Activated CD4-positive, alpha-beta T cell treated with anti-CD3 and anti-CD28 coated beads, Interleukin-2, Interleukin-4, amounts not matched to agents 100 ng/mL and 50 ng/mL, durations not matched to agents 16 hours and 8 hours (primary cell): ENCODE results near the gene MARCKSL1.
"Not testable (repeated sequence)": the region's sequence is repeated elsewhere in the genome, so short reads cannot be mapped to it uniquely, and the experiment has no call there.

Source experiments
- DNase-seq: peaks from one replicate; pipeline ENCODE4 v3.0.0-alpha.2; 2020; ENCODE audit warnings: low spot score

Gene MARCKSL1

DNA sequence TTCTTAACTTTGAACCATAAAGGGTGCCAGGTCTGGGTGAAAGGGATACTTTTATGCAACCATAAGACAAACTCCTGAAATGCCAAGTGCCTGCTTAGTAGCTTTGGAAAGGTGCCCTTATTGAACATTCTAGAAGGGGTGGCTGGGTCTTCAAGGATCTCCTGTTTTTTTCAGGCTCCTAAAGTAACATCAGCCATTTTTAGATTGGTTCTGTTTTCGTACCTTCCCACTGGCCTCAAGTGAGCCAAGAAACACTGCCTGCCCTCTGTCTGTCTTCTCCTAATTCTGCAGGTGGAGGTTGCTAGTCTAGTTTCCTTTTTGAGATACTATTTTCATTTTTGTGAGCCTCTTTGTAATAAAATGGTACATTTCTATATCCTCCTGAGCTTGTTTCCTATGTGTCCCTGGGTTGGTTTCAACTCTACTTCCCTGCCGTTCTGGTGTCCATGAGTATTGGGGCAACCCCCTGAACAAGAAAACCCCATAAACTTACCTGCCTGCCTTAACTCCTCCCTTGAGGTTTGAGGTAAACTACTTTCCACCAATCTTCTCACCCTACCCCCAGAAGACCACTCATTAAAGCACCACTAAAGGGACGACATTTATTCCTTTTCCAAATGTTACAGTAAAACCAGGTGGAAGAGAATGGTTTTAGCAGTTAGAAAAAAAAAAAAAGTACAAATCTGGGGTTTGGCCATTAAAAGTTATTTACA lies 2.6 kb downstream of the MARCKSL1 start:
- no peak for DNase-seq

DNA sequence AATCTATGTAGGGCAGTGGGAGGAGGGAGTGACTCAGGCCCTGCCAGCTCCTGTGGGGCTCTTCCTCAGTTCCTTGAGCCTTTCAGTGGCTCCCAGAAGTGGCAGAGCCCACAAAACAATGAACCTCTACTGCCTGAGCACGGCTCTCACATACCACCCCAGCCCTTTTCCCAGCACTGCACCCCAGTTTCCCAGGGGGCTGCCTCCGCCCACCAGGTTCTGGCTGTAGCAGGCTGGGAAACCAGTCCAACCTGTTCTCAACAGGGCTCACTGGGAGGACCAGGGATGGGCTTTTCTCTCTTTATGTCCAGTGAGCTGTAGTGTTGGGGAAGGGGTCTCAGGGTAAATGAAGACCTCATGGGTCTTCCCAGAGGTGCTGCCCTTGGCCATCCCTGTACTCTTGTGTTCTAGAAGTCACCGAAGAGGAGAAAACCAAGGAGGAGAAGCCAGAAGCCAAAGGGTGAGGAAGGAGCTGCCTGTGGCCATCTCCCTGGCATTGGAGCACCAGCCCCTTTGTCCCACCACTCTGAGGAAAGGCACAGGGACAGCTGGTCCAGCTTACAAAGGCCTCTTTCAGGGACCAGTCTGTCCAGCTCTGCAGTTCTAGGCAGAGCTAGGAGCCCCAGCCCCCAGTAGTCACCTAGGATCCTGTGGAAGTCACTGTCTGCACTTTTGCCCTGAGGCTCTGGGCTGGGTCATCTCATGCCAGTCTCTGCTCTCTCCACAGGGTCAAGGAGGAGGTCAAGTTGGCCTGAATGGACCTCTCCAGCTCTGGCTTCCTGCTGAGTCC lies 3.5 kb downstream of the MARCKSL1 start:
- DNase-seq, result no peak

DNA sequence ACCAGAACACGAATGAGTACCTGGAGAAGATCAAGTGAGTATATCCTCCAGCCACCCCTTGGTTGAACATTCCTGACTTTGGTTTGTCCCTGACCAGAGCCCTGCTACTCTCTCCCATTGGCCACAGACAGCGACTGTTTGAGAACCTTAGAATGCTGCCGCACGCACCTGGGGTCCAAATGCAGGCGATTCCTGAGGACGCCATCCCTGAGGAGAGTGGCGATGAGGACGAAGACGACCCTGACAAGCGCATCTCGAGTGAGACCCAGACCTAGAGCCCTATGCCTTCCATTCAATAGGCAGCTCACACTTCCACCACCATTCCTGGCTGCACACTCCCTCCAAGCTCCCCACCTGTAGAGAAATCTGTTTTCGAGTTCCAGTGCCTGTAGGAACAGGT lies 4.5 kb downstream of the MARCKSL1 start:
- no peak for DNase-seq

DNA sequence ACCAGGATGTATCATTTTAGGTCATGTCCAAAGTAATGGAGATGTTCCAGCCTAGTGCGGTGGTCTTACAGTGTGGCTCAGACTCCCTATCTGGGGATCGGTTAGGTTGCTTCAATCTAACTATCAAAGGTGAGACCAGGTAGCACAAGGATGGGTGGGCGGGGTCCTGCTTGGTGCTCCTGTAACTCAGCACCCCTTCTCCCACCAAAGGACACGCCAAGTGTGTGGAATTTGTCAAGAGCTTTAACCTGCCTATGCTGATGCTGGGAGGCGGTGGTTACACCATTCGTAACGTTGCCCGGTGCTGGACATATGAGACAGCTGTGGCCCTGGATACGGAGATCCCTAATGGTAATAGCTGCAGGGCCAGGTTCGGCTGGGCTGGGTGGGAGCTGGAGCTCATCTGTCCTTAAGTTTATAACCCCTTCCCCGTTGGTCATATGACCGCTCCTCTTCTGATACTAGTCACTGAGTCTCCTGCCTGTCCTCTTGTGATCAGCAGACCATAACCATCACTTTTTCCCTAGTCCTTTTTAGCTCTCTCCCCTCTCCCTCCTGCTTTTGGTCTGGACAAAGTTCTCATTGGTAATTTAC lies 5.4 kb downstream of the MARCKSL1 start:
- DNase-seq, result no peak

DNA sequence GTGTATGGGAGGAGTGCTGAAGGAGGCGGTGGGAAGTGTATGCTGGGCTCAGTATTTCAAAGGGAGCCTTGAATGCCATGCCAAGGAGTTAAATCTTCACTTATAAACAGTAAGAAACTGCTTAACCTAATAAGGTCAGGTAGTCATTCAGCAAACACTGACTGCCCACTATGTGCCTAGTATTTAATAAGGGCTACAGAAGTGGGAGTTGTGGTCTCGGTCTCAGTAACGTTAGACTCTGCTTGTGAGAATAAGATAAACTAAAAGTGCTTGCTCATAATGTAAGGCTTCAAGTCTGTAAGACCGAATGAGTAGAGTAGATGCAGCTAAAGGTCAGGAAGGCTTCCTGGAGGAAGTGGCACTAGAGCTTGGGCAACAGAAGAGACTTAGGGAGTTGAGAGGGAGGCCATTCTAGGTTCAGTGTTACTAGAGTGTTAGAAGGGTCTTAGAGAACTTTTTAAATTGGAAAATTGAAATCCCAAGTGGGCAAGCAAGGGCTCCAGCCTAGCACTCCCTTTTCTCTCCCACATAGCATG lies 6.0 kb downstream of the MARCKSL1 start:
- no peak for DNase-seq

DNA sequence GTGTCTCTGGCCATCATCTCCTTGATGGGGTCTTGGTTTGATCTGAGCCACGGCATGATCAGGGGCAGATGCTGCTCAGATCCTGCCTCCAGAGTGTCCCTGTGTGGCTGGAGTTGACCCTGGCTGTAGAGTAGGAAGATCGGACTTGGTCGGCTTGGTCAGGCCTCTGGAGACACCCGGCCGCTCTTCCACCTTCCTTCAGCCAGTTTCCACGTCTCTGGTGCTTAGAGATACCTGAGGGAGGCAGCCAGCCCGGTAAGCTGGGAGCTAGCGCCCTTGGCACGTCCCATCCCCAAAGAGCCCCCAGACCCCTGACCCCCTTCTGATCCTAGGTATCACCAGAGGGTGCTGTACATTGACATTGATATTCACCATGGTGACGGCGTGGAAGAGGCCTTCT lies 8.8 kb downstream of the MARCKSL1 start:
- DNase-seq, result no peak

DNA sequence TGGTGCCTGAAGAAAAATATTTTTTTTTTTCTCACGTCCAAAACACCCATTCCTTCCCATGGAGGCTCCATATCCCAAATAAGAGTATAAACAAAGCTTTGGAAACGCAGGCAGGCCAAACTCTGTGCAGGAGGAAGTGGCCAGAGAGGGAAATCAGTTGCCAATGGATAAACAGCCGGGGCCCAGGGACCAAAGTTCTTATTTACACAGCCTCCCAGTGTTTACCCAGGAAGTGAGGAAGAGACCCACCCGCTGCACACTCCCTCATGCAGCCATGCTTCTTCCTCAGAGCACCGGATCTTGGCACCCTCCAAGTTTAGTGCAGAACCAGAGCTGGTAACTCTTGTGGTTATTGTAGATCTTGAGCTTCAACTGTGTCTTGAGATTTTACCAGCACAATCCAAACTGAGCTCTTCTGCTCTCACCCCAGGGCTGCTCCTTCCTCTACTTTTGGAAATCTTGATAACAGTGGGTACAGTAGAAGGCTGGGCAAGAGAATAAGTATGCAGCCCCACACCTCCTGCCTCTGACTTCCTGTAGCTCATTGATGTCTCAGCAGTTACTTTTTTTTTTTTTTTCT lies 14.2 kb downstream of the MARCKSL1 start:
- DNase-seq, result peak; percentile 35

DNA sequence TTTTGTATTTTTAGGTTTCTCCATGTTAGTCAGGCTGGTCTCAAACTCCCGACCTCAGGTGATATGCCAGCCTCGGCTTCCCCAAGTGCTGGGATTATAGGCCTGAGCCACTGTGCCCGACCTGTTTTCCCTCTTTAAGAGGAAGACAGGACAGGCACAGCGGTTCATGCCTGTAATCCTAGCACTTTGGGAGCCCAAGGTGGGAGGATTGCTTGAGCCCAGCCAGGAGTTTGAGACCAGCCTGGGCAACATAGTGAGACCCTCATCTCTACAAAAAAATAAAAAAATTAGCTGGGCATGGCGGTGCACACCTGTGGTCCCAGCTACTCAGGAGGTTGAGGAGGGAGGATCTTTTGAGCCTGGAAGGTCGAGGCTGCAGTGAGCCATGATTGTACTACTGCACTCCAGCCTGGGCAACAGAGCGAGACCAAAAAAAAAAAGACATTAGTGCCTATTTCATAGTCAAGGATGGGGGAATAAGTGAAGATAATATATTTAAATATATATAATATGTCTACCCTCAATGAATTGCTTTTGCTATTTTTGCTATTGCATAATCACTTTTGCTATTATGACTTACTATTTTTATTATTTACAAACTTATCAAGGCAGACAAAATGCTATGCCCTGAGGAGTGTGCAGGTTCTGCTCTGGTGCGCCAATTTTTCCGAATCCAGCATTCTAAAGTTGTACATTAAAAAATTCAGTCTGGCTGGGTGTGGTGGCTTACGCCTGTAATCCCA lies 17.7 kb downstream of the MARCKSL1 start:
- no peak for DNase-seq

DNA sequence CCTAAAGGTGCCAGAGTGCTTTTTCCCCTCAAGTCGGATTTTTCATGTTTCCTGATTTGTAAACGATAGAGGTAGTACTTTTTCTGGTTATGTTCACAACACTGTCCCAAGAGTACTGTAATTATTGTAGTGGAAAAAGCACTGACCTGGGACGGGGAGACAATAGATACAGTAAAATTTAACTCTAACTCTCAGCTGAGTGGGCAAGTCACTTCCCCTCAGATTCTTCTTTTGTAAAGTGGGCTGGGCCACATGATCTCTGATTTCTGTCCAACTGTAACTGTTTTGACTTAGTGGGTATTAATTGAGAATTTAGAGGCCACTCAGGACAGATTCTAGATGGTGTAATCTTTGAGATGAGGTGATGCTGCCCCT lies 19.1 kb downstream of the MARCKSL1 start:
- no peak for DNase-seq

DNA sequence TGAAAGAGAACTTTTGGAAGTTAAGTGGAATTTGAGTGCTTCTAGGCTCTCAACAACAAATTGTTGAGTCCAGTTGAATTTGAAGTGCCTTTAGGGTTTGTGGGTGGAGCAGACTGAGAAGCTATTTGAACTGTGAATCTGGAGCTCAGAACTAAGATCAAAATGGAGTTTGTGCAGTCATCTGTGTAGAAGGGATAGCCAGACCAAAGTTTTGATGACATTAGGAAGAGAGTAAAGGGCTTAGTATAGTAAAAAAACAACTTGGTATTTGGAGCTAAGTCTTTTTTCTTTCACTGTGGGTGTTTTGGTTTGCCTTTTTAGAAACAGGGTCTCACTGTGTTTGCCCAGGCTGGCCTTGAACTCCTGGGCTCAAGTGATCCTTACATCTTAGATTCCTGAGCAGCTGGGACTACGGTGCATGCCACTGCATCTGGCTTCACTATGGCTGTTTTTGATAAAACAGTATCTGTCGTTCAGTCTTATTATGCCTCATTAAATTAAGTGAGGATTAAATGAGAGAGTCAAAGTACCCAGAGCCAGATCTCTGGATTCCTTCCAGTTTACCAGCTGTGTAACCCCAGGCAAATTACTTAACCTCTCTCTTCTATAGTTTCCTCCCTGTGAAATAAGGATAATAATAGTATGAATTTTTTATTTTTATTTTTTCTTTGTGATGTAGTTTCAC lies 24.2 kb downstream of the MARCKSL1 start:
- DNase-seq, result no peak

DNA sequence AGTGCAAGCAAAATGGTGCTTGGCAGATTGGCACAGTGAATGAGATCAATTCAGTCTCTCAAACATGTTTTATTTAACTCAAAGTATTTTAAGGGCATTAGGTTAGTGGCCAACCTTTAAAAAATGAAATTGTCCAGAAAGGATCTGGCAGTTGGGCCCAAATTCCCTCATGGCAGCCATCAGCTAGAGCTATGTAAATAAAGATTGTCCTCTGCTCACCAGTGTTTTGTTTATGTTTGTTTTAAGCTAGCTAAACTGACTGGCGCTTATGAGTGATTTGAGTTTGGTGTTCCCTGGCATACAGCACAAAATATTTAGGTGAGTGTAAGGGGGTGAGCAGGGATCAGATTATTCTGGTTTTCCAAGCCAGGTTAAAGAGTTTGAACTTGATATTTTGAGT lies 26.1 kb downstream of the MARCKSL1 start:
- no peak for DNase-seq

DNA sequence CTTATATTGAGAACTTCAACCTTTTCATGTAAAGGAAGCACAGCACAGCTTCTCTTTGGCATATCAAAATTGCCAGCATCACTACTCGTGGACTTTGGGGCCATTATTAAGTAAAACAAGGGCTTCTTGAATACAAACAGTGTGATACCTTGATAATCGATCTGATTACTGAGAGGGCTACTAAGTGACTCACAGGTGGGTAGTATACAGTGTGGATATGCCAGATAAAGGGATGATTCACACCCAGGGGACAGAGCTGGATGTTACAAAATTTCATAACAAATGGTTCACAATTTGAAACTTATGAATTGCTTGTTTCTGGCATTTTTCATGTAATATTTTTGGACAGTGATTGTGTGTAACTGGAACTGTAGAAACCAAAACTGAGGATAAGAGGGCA lies 28.7 kb downstream of the MARCKSL1 start:
- no peak for DNase-seq

DNA sequence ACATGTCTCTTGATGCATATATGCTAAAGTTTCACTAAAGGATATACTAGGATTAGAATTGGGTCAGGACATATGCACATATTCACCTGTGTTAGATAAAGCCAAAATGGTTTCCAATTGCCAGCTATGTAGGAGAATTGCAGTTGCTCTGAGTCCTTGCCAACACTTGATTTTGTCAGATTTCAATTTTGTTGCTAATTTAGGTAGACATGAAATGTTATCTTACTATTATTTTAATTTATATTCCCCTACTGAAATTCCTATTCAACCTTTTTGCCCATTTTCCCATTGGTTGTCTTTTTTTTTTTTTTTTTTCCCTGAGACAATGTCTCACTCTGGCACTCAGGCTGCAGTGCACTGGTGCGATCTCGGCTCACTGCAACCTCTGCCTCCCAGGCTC lies 30.7 kb downstream of the MARCKSL1 start:
- DNase-seq, result no peak

DNA sequence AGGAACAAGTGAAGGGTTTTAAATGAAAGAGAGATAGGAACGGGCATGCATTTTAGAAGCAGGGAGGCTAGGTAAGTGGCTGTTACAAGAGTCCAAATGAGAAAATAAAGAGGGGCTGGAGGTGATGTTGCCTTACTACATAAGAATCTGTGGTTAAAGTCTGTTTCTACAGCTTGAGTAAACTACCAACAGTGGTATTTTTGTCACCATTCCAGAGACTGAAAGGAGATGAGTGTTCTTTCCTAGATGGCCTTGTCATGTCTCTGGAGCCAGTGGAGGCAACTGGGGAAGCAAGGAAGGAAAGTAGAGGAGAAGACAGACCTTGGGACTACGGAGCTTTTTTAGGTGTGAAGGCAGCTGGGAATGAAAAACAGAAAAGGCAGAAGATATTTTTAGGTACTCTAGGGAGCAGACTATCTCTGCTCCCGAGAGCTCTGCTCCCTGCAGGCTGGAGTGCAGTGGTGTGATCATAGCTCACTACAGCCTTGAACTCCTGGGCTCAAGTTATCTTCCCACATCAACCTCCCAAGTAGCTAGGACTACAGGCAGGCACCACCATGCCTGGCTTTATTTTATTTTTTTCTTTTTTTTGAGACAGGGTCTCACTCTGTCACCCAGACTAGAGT lies 31.9 kb downstream of the MARCKSL1 start:
- no peak for DNase-seq

DNA sequence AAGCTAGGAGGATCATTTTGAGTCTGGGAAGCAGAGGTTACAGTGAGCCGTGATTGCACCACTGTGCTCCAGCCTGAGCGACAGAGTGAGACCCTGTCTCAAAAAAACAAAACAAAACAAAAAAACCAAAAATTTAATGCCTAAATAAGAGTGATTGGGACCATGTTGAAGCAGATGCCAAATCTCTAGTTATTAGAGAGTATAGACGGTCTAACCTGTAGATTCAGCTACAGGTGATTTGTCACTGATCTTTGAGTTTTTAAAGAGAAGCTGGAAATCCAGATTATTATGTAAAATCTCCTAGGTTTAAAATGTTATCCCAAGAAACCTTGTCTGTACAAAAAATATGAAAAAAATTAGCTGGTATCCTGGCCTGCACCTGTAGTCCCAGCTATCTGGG lies 32.7 kb downstream of the MARCKSL1 start:
- DNase-seq, result no peak

DNA sequence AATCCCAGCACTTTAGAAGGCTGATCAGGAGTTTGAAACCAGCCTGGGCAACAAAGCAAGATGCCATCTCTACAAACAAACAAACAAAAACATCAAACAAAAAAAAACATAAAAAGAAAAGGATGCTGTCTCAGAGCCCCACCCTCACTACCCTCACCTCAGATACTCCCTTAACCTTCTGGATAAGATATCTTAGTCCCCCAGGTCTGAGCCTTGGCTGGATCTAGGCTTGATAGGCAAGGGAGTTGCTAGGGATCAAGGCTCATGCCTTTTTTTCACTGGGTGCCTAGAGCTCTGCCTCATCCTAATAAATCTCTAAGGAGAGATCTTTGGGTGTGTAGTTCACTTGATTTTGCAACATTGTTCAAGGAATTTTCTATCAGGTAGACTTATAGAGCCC lies 36.7 kb downstream of the MARCKSL1 start:
- no peak for DNase-seq

DNA sequence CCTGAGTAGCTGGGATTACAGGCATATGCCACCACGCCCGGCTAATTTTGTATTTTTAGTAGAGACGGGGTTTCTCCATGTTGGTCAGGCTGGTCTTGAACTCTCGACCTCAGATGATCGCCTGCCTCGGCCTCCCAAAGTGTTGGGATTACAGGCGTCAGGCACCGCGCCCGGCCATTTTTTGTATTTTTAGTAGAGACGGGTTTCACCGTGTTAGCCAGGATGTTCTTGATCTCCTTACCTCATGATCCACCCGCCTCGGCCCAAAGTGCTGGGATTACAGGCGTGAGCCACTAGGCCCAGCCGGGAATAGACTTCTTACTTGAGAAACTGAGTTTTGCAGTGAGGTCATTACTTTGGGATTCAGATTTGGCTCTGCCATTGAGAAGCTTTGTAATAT lies 37.8 kb downstream of the MARCKSL1 start:
- not testable (repeated sequence) for DNase-seq

DNA sequence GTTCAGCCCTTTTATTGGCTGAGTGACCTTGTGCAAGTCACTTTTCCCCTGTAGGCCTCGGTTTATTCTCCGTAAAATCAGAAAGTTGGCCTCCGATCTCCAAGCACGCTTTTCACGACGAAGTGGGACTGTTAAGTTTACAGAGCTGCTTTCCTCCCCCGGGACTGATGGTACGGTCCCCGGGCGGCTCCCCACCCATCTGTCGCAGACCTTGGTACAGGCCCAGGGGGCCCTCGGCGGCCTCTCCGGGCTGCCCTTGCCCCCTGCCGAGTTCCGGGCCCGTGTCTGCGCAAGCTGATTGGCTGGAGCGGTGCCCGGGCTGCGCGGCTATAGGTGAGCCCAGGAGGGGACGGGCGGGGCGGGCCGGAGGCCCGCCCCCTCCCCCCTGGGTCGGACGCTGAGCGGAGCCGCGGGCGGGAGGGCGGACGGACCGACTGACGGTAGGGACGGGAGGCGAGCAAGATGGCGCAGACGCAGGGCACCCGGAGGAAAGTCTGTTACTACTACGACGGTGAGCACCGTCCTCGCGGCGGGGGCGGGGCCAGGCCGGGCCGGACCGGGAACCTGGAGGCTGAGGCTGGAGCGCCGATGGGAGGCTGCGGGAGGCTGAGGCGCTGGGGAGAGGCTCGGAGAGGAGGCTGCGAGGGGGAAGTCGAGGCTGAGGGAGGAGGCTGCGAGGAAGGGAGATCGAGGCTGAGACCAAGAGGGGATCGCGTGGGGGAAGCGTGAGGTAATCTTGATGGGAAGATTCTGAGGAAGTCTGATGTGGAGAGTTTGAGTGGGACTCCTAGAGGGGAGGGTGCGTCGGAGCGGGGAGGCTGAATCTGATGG lies 44.1 kb downstream of the MARCKSL1 start, which contains the start of gene HDAC1:
Gene HDAC1, plus strand, starts transcription at position 376 of the 831 bp plus-strand sequence. Its CDS starts 87 bp downstream, at position 463.
- peak; percentile 98 for DNase-seq

DNA sequence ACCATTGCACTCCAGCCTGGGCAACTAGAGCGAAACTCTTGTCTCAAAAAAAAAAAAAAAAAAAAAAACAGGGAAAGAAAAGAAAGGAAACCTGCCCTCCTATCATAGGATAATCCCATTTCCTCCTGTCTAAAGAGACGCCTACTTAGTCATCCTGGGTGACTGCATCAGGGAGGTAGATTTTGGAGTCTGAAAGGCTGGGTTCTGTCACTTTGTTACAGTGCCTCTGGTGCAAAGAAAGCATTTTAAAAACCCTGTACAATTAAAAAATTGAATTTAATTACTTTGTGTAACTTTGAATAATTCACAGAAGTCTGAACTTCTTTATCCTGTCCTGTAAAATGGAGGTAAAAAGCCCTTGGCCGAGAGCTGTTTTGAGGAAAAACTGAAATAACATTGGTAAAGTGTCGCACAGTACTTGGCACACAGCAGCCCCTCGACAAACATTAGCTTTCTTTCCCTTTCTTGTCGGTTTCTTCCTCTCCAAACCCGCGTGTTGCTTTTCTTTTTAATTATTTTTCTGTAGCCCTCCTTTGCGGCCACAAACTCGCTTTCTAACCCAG lies 44.8 kb downstream of the MARCKSL1 start:
- no peak for DNase-seq

DNA sequence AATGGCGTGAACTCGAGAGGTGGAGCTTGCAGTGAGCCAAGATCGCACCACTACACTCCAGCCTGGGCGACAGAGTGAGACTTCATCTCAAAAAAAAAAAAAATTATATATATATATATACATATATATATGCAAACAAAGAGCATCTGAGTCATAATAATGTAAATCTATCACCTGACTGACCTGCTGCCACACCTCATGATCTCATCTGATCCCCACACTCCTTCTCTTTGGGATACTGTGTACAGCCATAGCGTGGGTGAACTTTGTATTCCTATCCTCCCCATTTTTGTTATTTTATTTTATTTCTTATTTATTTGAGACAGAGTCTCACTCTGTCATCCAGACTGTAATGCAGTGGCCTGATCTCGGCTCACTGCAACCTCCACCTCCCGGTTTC lies 46.8 kb downstream of the MARCKSL1 start:
- DNase-seq, result no peak
